Smooth muscle cell of bladder (primary cell): ENCODE measurements around the gene SLC6A1. TPM values are rescaled to one million over a fixed set of nuclear protein-coding genes. Genes with fewer than 3 reads are reported as not detected.

Source experiments
- total RNA-seq: library from RNA; depleted of rRNA; stranded (reverse); fragments of >200 nt; gene quantifications from 2 replicates; pipeline ENCODE4 v1.2.3, GENCODE V29; 2014

SLC6A1 gene
- total RNA-seq, result under 0.01 TPM in 1 of 2 replicates, not detected in the other

GRCh38 chr3:10992017-10992942 is at the start of gene SLC6A1:
SLC6A1 (plus strand) TSS chr3:10992748; CDS start chr3:11017212, 24,464 bp downstream.

Other genes starting within 250 kb of the SLC6A1 start
- gene SLC6A11, start 176.5 kb upstream of the SLC6A1 start, total RNA-seq, result not detected in 2 replicates
- 29.0 and 37.0 TPM in 2 replicates for gene HRH1, start 161.7 kb downstream of the SLC6A1 start, total RNA-seq